Breast epithelium (tissue), 4 donors: ENCODE measurements around the gene SF1. TPM values are rescaled to one million over a fixed set of nuclear protein-coding genes. Genes with fewer than 3 reads are reported as not detected.

ENCODE experiments used
- DNase-seq, 2 donors: peaks; one replicate each; pipeline ENCODE4 v3.0.0-alpha.2; 2019; ENCODE audit warnings: low spot score in 2 of 2
- H3K27ac ChIP-seq, 2 donors: fragments of 200-600 bp; sonication (generic) in 1 of 2; one replicate each; pipeline ENCODE4 v1.5.1; 2016 to 2019; ENCODE audit warnings: mild to moderate bottlenecking in 1 of 2
- H3K27me3 ChIP-seq, 2 donors: fragments of 200-600 bp; sonication (generic) in 1 of 2; one replicate each; pipeline versions ENCODE4 v1.5.1 to v1.6.0; 2017 to 2019; ENCODE audit warnings: control low read depth in 1 of 2, mild to moderate bottlenecking in 1 of 2
- H3K36me3 ChIP-seq: fragments of 200-600 bp; one replicate; pipeline ENCODE4 v1.5.1; 2019
- H3K4me1 ChIP-seq, 2 donors: fragments of 200-600 bp; sonication (generic); one replicate each; pipeline ENCODE4 v1.5.1; 2016 to 2019; ENCODE audit warnings: control low read depth in 1 of 2
- H3K4me3 ChIP-seq, 3 donors: fragments of 200-600 bp; sonication (generic); 1 replicate in 2 of 3; 2 replicates in 1 of 3; pipeline ENCODE4 v1.5.1; 2016 to 2019; ENCODE audit warnings: mild to moderate bottlenecking in 3 of 3, moderate library complexity in 2 of 3
- H3K9me3 ChIP-seq, 2 donors: fragments of 200-600 bp; sonication (generic) in 1 of 2; one replicate each; pipeline ENCODE4 v1.5.1; 2016 to 2019; ENCODE audit warnings: control low read depth in 1 of 2
- CTCF ChIP-seq, 3 donors: fragments of 450-650 bp; IDR thresholded peaks; one replicate each; pipeline ENCODE4 v1.5.1; 2016 to 2017; ENCODE audit warnings: antibody characterized with exemption in 3 of 3, mild to moderate bottlenecking in 3 of 3, moderate library complexity in 3 of 3
- POLR2A ChIP-seq: fragments of 450-650 bp; IDR thresholded peaks from one replicate; pipeline ENCODE4 v1.6.1; 2016; ENCODE audit warnings: antibody characterized with exemption, mild to moderate bottlenecking, moderate library complexity
- POLR2AphosphoS5 ChIP-seq, 3 donors: sonication (generic); formaldehyde crosslinking; IDR thresholded peaks; one replicate each; pipeline ENCODE4 v1.6.1; 2017; ENCODE audit warnings: antibody characterized with exemption in 3 of 3
- intact Hi-C: fragments of 100-400 bp; cut with DNase I; formaldehyde crosslinking; loops from one replicate; pipeline ENCODE4 v1.15.1; 2023; ENCODE audit warnings: low total_unique reads
- total RNA-seq, 3 donors: library from RNA; depleted of rRNA; stranded (reverse); fragments of >200 nt; gene quantifications; one replicate each; pipeline ENCODE4 v1.1.0, GENCODE V29; 2016

The SF1 gene
- total RNA-seq, 3 donors from 2014 or later, result 264 to 293 (median 277) TPM

GRCh38 chr11:64716473-64717267 is 61.7 kb downstream of the SF1 start:
- intact Hi-C loops, result loop anchor here (1.0 kb wide), 1 partner anchor 27 kb away; no protein-coding TSS in a partner anchor
- peaks cover 0 to 3% of the 10 kb centered on the region in 2 donors for H3K4me1 ChIP-seq
- H3K27me3 ChIP-seq, result peaks cover 4 to 97% of the 10 kb centered on the region in 2 donors
- no peak for DNase-seq
- H3K4me3 ChIP-seq, result no peak overlapping the region
- H3K9me3 ChIP-seq, result no peaks in the 10 kb centered on the region
- H3K27ac ChIP-seq, result no peak overlapping the region
- no peaks in the 10 kb centered on the region for H3K36me3 ChIP-seq
- TF ChIP-seq POLR2A (no peak), POLR2AphosphoS5 (IDR thresholded peaks at IDR 0.05) (no peak), CTCF (IDR thresholded peaks at IDR 0.05) (no peak)

- H3K4me1 ChIP-seq, result peaks cover 0 to 3% of the 10 kb centered on the region in 2 donors
- no peak overlapping the region for H3K27ac ChIP-seq
- H3K36me3 ChIP-seq, result no peaks in the 10 kb centered on the region
- intact Hi-C loops, result no loop called here
- H3K9me3 ChIP-seq, result no peaks in the 10 kb centered on the region
- H3K4me3 ChIP-seq, result no peak overlapping the region
- no peak for DNase-seq
- TF ChIP-seq CTCF (IDR thresholded peaks at IDR 0.05) (no peak), POLR2AphosphoS5 (IDR thresholded peaks at IDR 0.05) (no peak), POLR2A (no peak)
- peaks cover 10 to 97% of the 10 kb centered on the region in 2 donors for H3K27me3 ChIP-seq
Observed at GRCh38 chr11:64715756-64716472, 62.4 kb downstream of the SF1 start.

- no peak for DNase-seq
- no peak for TF ChIP-seq POLR2AphosphoS5 (IDR thresholded peaks at IDR 0.05)
- TF ChIP-seq POLR2A, result no peak
- TF ChIP-seq CTCF (IDR thresholded peaks at IDR 0.05), result no peak
- Histone ChIP-seq H3K4me3 (no peak overlapping the region), H3K4me1 (peaks cover 0 to 3% of the 10 kb centered on the region in 2 donors), H3K36me3 (no peaks in the 10 kb centered on the region), H3K27me3 (peaks cover 10 to 97% of the 10 kb centered on the region in 2 donors), H3K27ac (no peak overlapping the region), H3K9me3 (no peaks in the 10 kb centered on the region)
- intact Hi-C loops, result no loop called here
Observed at GRCh38 chr11:64715110-64715509, 63.2 kb downstream of the SF1 start.

- Histone ChIP-seq H3K9me3 (no peaks in the 10 kb centered on the region), H3K36me3 (no peaks in the 10 kb centered on the region), H3K4me3 (no peak overlapping the region), H3K4me1 (peaks cover 0 to 3% of the 10 kb centered on the region in 2 donors), H3K27me3 (peaks cover 10 to 95% of the 10 kb centered on the region in 2 donors), H3K27ac (no peak overlapping the region)
- DNase-seq, result no peak
- TF ChIP-seq POLR2A, result no peak
- no peak for TF ChIP-seq POLR2AphosphoS5 (IDR thresholded peaks at IDR 0.05)
- no peak for TF ChIP-seq CTCF (IDR thresholded peaks at IDR 0.05)
- intact Hi-C loops, result no loop called here
Observed at GRCh38 chr11:64714666-64715065, 63.7 kb downstream of the SF1 start.

Other genes starting within 250 kb of the SF1 start
- gene SLC22A11, start 222.6 kb downstream of the SF1 start, total RNA-seq, result not detected
- gene SLC22A12, start 187.3 kb downstream of the SF1 start, total RNA-seq, result not detected
- 1 to 10 TPM; 1.8 to 4.3 (median 3.5) TPM for gene NRXN2, start 55.3 kb downstream of the SF1 start, total RNA-seq
- 10 to 100 TPM in 2 of 3 donors, 1 to 10 TPM in 1; 10.0 to 12.5 (median 11.5) TPM for gene RASGRP2, start 34.4 kb downstream of the SF1 start, total RNA-seq
- 1 to 10 TPM; 1.3 to 4.5 (median 3.4) TPM for gene PYGM, start 18.6 kb downstream of the SF1 start, total RNA-seq
- gene MAP4K2, start 24.7 kb upstream of the SF1 start, total RNA-seq, result 10 to 100 TPM in 2 of 3 donors, 1 to 10 TPM in 1; 7.7 to 16.1 (median 14.0) TPM
- gene MEN1, start 32.0 kb upstream of the SF1 start, total RNA-seq, result 10 to 100 TPM; 11.4 to 19.0 (median 14.8) TPM
- gene CDC42BPG, start 66.1 kb upstream of the SF1 start, total RNA-seq, result 10 to 100 TPM in 1 of 3 donors, 1 to 10 TPM in 1, not detected in 1; 5.9 to 14.9 TPM
- gene EHD1, start 100.1 kb upstream of the SF1 start, total RNA-seq, result 10 to 100 TPM; 26.9 to 45.4 (median 31.2) TPM
- gene ATG2A, start 138.7 kb upstream of the SF1 start, total RNA-seq, result 10 to 100 TPM; 20.0 to 22.1 (median 21.2) TPM
- 10 to 100 TPM; 12.8 to 14.0 (median 13.8) TPM for gene PPP2R5B, start 146.1 kb upstream of the SF1 start, total RNA-seq
- gene GPHA2, start 157.4 kb upstream of the SF1 start, total RNA-seq, result not detected
- not detected for gene MAJIN, start 193.6 kb upstream of the SF1 start, total RNA-seq
- gene BATF2, start 218.4 kb upstream of the SF1 start, total RNA-seq, result 1 to 10 TPM in 1 of 3 donors, under 1 TPM in 2; 0.33 to 1.5 (median 0.64) TPM
- 100 to 1,000 TPM in 2 of 3 donors, 10 to 100 TPM in 1; 99.8 to 193 (median 154) TPM for gene ARL2, start 235.6 kb upstream of the SF1 start, total RNA-seq
- 10 to 100 TPM; 17.0 to 22.7 (median 17.1) TPM for gene SNX15, start 248.9 kb upstream of the SF1 start, total RNA-seq